Keratinocyte (primary cell): Measurements from ENCODE around the gene ANKRD30A.

Experiments
- CTCF ChIP-seq, 3 experiments: IDR thresholded peaks in 1 of 3; conservative IDR thresholded peaks in 1 of 3; optimal IDR thresholded peaks in 1 of 3; 2 replicates in 2 of 3; 3 replicates in 1 of 3; pipeline versions ENCODE3 to v1.5.1; 2011; ENCODE audit warnings: low read length in 3 of 3, mild to moderate bottlenecking in 3 of 3, moderate library complexity in 2 of 3, control low read depth in 1 of 3, inconsistent platforms in 1 of 3; ENCODE audit not compliant: insufficient read depth in 2 of 3; ENCODE audit errors: extremely low read depth in 1 of 3
- EZH2 ChIP-seq: IDR thresholded peaks from one replicate; pipeline ENCODE4 v1.6.1; 2012; ENCODE audit warnings: inconsistent platforms, mild to moderate bottlenecking, low read length, moderate library complexity

- TF ChIP-seq CTCF (optimal IDR thresholded peaks at IDR 0.05 in 1 of 3, IDR thresholded peaks at IDR 0.05 in 1 of 3, conservative IDR thresholded peaks at IDR 0.05 in 1 of 3; ENCODE audit: extremely low read depth in 1 of 3, insufficient read depth in 2 of 3, low read length in 3 of 3) (no peak), EZH2 (no peak)
Measured at GRCh38 chr10:37226524-37226923, 101.1 kb downstream of the ANKRD30A start.
